GM19025 (cell line): ENCODE measurements around the gene ABI1.
"Not testable (repeated sequence)": the region's sequence is repeated elsewhere in the genome, so short reads cannot be mapped to it uniquely, and the experiment has no call there.

ENCODE experiments used
- ATAC-seq: cut with Tn5 transposase; IDR thresholded peaks from one replicate; pipeline ENCODE4 v1.9.1; 2021; ENCODE audit warnings: mild to moderate bottlenecking, low read depth, moderate library complexity; ENCODE audit not compliant: unreplicated experiment

Gene ABI1

DNA sequence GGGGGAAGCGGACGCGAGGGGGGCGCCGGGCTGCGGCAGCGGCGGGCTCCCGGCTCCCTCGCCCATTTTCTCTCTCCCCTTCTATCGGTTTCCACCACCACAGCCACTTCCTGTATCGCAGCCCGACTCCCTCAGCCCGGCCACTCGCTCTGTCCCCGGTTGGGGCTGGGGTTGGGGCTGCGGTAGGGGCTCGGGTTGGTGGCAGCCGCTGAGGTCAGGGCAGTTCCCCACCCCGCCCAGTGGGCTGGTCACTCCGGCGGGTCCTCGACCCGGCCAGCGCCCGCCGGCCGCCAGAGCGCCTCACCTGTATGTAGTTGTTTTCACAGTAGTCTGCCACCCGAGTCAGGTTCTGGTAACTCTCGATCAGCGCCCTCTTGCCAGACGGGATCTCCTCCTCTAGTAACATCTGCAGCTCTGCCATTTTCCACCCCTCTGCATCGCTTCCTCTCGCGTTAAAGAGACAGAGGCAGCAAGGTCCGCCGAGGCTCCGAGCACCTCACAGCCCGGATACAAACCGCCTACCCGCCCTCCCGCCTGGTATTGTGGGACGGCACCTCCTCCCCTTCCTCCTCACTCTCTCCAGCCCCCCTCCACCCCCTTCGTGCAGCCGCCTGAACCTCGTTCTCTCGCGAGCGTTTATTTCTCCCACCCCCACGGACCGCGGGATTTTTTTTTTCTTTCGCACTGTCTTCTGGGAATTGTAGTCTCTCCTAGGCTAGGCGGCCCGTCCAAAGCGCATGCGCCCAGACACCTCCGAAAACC lies at the start of gene ABI1:
Gene ABI1 (minus strand): TSS at position 516 of the 762 bp plus-strand sequence. CDS start 95 bp downstream, at position 421.
- peak; percentile 69 for ATAC-seq

DNA sequence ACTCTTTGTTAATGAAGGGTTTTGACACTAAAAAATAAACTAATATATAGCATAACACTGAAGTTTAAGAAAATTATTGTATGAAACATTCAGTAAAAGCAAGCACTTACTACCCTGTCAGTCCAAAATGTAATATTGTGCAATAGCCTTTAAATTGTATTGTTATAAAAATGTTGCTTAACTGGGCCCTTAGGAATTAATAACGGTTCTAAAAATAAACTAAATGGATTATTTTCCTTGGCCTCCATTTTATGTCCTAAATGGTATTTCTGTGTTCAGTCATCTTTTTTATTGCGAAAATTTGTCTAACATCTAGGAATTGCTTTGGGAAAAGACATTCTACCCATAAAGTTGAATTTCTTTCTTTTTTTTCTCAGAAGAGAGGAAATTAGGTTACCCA lies 49.0 kb upstream of the ABI1 start:
- ATAC-seq = no peak

DNA sequence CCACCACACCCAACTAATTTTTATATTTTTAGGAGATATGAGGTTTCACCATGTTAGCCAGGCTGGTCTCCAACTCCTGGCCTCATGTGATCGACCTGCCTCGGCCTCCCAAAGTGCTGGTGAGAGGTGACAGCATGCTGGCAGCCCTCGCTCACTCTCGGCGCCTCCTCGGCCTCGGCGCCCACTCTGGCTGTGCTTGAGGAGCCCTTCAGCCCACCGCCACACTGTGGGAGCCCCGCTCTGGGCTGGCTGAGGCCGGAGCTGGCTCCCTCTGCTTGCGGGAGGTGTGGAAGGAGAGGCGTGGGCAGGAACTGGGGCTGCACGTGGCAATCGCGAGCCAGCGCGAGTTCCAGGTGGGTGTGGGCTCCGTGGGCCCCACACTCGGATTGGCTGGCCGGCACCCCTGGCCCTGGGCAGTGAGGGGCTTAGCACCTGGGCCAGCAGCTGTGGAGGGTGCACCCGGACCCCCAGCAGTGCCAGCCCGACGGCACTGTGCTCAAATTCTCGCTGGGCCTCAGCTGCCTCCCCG lies 44.6 kb upstream of the ABI1 start:
- not testable (repeated sequence) for ATAC-seq

DNA sequence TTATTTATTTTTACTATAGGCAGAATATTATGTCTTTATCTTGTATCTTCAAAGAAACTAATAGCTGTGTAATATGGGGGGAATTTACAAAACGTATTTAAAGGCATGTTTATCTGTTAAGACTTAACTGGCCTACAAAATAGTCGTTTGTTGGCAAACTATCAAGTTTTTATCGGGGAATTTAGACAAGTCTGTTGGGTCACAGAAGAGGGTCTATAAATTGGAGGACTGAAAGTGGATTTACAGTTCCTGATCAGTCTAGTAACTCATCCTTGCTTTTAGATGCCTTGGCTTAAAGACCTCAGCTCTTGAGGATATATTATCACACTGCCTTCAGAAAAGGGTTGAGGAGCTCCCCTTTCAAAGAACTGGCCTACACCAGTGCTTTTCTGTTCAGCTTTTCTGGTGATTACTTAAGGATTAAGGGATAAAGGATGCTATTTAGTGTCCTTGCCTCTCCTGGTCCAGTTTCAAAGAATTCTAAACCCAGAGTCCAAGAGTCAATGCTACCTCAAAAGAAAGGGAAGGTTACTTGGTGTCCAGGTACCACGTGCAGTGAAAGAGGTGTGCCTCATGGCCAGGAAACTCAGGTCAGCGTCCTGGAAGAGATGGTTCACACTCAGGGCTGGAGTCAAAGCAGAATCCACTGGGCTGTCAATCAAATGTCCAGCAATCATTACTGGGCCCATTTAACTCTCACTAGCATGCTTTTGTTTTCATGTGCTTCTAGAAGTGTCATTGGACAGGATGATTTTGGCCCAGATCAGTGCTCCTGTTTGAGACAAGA lies 42.9 kb upstream of the ABI1 start:
- ATAC-seq = no peak

DNA sequence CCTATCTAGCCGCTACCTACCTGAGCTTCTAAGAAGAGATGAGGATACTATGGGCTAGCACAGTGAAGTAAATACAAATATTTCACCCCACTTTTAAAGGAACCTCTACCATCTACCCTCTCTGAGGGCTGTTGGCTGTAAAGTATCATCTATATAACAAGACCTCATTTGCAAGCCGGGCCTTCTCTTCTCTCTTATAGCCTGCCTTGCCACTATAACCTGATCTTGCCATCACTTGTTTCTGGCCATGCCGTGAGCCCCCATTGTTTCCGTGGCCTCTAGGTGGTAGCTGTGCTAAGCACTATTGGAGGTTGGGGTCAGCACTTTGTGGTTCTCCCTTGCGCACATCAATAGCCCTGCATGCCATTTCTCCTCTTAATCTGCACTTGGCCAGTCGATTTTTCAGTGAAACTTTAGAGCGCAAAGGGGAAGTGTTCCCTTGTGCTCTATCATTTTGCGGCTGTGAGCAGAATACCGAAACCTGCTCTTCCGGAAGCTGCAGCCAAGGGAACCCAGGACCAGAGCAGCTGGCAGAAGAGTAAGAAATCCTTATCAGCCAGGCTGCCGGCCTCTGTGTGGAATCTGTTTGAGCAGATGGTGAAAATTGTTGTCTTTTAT lies 31.7 kb upstream of the ABI1 start:
- peak; percentile 79 for ATAC-seq

DNA sequence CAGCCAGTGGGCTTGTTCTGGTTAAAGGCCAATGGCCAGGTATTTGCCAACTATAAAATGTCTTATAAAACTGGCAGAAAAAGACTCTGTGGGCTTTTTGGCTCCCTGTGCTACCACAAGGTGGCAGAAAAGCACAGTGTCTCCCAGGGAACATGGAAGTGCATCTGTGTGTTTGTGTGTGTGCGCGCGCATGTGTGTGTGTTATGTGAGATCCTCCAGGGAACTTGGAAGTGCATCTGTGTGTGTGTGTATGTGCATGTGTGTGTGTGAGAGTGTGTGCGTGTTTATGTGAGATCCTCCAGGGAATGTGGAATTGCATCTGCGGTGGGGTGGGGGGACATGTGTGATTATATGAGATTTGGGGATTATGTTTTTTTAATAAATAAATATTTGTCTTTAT lies 30.2 kb upstream of the ABI1 start:
- no peak for ATAC-seq

DNA sequence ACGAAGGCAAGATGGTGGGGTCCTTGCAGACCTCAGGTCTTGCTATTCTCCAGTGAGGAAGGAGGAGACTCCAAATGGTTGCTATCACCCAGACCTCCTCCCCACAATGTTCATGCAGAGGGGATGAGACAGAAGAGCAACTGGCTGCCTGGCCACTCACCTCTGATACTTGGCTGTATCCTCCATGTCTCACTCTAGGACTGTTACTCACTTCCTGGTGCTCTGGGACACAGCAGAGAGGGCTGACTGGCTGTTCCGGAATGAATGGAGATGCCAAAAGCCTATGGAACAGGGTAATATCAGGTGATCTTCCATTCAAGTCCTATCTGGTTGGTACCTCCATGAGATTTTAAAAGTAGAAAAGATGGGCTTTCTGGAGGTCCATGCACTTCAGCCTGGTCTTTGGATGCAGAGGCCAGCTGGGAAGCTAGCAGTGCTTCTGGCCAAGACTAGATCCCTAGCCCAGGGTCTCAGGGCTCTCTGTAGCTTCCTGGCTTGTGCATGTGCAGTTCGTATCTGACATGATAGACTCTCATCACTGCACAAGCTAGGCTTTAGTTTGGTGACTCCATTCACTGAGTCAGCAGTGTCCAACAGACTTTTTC lies 27.0 kb upstream of the ABI1 start:
- no peak for ATAC-seq

DNA sequence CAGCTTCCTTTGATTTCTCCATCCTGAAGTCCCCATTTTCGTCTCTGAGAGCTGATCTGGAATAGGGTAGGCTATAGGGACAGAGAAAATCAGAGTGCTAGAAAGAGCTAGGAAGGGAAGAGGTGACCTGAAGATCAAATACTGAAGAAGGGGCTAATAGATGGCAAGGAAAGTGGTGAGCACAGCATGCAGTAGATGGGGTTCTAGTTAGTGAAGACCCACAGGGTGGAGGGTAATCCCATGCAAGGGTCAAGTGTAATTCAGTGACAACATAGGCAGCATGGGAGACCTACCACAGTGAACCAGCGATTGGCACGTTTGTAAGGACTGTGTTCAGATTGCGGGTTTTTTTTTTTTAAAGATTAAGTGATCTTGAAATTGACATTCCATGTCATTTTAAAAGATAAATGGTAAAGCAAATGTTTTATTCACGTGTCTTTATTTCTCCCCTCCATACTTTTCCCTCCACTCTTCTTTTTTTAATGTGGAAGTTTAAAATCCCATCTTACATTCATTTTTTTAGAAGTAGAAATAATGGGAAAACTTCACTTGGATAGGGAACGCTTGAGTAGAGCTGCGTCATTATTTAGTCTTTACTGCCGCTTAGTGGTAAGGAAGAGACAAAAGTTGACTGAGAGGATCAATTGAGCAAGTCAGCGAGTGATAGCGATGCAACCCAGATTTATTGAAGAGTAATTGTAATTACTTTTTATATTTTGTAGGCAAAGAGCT lies 21.0 kb upstream of the ABI1 start:
- no peak for ATAC-seq

DNA sequence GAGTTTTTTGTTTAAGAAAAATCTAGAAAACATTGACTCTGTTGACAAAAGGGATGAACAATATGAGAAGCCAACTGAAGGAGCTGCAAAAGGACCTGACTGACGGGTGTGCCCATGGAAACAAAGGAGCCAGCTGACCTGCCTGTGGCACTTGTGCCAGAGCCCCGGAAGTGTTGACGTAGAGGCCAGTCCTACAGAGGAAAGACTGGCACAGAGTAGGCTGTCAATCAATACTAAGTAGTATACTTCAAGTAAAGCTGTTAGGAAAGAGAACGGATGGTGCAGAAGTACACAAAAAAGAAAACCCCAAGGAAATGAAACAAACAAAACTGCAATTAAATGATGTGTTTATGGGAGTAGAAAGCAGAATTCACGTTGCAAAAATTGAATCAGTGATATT lies 19.0 kb upstream of the ABI1 start:
- no peak for ATAC-seq

DNA sequence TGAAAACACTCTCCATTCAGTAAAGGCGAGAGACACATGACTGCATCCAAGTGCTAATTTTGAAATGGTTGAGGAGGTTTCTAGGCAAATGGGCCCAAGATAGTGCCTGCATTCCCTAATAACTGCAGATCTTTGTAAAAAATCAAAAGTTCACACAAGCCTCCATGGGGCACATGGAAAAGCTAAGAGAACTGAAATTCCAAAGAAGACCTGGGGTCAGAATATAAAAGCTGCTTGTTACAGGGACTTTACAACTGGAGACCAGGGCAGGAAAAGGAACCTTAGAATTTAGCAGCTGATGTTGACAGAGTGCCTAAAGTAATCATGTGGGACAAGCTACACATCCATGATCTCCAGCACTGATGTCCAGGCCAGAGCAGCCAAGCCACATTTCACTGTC lies 10.0 kb upstream of the ABI1 start:
- no peak for ATAC-seq

DNA sequence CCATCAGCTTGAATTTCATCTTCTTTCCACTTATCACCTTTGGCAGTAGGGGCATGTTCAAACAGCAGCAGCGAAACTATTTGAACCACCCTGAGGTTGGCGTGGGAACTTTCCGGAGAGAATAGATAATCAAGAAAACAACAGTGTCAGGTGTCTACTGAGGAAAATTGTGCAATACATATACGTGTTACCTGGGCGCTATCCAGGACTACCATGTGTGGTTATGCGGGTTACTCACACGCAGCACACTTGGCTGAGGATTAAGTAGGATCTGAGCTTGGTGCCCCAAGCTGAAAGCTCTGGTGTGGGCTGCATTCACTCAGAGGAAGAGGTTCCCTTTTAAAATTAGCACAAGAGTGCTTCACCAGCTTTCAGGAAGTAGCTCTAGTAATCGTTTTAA lies 8.8 kb upstream of the ABI1 start:
- no peak for ATAC-seq

DNA sequence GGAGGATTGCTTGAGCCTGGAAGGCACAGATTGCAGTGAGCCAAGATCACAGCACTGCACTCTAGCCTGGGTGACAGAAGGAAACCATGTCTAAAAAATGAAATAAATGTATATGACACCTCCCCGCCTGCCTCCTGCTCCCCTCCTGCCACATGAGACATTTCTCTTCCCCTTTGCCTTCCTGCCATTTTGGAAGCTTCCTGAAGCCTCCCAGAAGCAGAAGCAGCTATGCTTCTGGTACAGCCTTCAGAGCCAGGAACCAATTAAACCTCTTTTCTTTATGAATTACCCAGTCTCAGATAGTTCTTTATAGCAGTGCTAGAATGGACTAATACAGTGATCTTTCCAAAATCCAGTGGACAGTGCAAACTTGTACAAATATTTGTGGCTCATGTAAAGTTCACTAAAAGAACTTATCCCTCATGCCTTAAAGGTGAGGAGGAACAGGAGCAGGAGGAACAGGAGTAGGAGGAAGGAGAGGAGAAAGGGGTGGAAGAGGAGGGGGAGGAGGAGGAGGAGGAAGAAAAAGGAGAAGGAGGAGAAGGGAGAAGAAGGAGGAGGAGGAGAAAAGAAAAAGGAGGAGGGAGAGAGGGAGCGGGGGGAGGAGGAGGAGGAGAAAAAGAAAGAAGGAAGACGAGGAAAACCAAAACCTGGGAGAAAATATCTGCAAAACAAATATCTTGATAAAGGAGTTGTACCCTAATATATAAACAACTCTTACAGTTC lies 2.8 kb upstream of the ABI1 start:
- no peak for ATAC-seq

DNA sequence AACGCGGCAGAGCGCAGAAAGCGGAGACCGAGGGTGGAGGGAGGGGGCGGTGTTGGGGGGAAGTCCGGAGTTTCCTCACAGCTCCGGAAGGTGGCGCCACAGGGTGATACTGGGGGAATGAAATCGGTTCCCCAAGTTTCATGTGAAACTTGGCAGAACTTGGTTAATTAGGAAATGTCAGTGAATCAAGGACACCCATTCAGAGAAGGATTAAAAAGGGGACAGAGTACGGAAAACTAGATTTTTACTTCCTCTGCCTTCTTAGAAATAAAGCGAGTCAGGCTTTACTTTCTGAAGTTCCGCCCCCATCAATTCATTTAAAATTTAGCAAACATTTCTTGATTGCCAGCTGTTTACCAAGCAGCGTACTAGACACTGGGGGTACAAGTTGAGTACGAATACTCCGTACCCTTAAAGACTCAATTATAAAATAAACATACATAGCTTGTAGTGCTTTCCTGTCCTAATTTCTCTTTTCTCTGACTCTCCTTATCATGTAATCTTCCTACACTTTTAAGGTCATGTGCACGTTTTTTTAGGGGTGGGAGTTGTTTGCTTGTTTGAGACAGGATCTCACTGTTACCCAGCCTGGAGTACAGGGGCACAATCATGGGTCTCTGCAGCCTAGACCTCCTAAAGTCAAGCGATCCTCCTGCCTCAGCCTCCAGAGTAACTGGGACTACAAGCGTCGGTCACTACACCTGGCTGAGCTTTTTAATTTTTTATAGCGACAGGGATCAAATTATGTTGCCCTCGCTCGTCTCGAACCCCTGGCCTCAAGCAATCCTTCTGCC lies 644 bp upstream of the ABI1 start:
- ATAC-seq = no peak

DNA sequence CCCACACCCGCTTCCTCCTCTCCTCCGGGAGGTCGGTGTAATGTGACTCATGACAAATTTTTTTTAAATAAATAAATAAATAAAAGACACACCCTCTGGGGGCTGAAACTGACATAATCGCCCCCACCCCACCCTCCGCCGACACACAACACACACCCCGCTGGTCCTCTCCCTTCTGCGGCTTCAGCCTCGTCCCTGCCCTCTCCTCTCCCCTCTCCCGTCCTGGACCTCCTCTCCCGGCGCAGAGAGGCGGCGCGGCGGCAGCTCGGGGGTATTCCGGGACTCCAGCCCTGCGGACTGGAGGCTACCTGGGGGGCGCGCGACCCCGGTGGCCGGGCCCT lies 686 bp downstream of the ABI1 start:
- no peak for ATAC-seq

DNA sequence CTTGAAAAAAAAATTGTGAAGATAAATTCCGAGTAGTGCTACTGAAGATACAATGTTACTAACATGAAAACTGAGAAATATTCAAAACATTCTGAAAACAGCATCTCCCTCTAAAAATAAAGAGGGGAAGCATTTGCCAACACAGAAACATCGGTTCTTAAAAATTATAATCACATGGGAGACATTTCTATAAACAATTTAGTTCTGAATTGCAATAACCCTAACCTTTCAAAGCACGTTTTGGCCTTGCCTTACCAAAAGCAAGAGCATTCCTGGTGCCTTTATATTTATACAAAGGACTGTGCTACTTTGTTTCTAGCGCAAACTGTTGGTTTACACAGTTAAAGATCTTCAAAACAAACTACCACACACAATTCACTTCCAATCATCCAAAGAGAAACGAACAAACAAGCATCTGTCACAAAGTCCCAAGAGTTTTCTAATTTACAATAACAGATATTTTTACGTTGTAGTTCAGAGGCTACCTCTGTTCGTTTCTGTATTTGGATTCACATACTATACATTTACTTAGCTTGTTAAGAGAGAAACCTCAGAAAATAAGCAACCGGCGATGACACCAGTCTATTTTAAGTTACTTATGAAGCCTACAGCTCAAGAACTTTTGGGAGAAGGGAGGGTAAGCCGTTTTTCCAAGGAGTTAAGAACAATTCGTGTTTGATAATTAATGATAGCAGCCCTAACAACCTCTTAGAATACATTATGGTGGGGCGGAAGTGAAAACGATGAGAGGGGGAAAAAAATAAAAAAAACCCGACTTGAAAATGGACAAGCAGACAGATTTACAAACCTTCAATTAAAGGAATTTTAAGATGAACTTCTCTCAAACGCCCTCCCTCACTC lies 1.3 kb downstream of the ABI1 start:
- ATAC-seq = no peak

DNA sequence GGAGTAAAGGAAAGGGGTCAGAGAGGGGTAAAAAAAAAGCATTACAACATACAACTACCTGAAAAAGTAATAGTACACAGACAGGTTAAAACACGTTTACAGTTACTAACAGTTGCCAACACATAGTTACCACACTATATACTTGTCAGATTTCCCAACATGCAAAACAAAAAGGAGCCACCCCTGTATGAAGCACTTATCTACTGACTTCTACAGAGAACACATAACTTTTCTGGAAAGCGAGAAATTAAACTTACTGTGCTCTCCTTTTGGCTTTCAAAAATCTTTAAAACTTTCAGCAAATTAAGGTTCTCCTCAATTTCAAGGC lies 2.1 kb downstream of the ABI1 start:
- ATAC-seq = no peak

DNA sequence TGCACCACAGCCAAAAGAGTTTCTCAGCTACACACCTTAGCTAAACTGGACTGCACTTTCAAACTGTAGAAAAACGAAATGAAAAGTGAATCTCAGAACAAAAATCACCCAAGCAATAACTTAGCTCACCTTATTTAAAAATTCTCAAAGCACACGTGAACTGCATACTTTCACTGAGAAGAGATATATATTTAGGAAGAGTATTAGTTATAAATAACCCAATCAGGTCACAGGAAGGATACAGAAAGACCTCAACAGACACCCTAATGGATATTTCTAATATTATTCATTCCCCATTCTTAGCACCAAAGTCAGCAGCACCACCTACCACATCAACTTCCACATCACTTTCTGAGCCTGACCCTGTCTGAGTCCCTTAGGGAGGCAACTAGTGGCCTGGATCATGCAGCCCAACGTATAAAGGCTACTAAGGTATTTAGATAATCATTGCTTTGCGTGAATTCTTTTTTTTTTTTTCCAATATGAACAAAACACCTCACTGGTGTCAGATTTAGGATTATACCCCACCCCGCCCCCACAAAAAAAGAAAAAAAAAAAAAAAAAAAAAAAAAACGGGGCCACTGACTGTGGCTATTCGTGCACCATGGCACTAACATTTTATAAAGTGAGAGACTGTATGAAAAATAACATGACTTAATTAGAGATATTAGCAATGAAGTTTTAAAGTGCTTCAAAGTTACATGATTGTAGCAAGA lies 2.6 kb downstream of the ABI1 start:
- peak; percentile 22 for ATAC-seq
